AG04450 (cell line): ENCODE results near the gene GSTM4. TPM values are rescaled to one million over a fixed set of nuclear protein-coding genes. Genes with fewer than 3 reads are reported as not detected.

ENCODE experiments used
- CTCF ChIA-PET: fragments of 300-600, 350-600 bp; formaldehyde crosslinking; extraction: SDS; loops from one replicate; lab custom pipeline; 2022; ENCODE audit warnings: antibody characterized with exemption, inconsistent platforms; lab: Charles Lee
- POLR2A ChIA-PET: fragments of 350-600 bp; formaldehyde crosslinking; extraction: SDS; loops from one replicate; lab custom pipeline; 2021; ENCODE audit warnings: antibody characterized with exemption, inconsistent platforms; lab: Yijun Ruan, JAX
- DNase-seq: peaks from one replicate; pipeline ENCODE4 v3.0.0-alpha.2; 2011; ENCODE audit warnings: low read depth, low spot score
- H3K27ac ChIP-seq: one replicate; pipeline ENCODE4 v1.5.1; 2012; ENCODE audit warnings: low read depth, low read length, control low read depth
- H3K27me3 ChIP-seq: one replicate; pipeline ENCODE4 v1.6.0; 2012; ENCODE audit warnings: low read length; ENCODE audit not compliant: control insufficient read depth, insufficient read depth
- H3K4me3 ChIP-seq: 2 replicates; pipeline ENCODE4 v1.5.1; 2011; ENCODE audit warnings: mild to moderate bottlenecking, low read depth, low read length, control low read depth
- H3K9me3 ChIP-seq: 2 replicates; pipeline ENCODE4 v1.5.1; 2012; ENCODE audit warnings: low read length; ENCODE audit not compliant: control insufficient read depth, insufficient read depth
- polyA plus RNA-seq: library from polyadenylated mRNA; depleted of rRNA; stranded (reverse); fragments of >200 nt; gene quantifications from 2 replicates; pipeline ENCODE4 v1.2.3, GENCODE V29; 2011
- TF ChIP-seq, protein P1 (sequence below): IDR thresholded peaks from 2 replicates; pipeline ENCODE4 v1.5.1; 2011; ENCODE audit warnings: low read depth, low read length, control low read depth, inconsistent platforms

Gene GSTM4
- polyA plus RNA-seq, 1 experiment: 62.6 TPM

DNA sequence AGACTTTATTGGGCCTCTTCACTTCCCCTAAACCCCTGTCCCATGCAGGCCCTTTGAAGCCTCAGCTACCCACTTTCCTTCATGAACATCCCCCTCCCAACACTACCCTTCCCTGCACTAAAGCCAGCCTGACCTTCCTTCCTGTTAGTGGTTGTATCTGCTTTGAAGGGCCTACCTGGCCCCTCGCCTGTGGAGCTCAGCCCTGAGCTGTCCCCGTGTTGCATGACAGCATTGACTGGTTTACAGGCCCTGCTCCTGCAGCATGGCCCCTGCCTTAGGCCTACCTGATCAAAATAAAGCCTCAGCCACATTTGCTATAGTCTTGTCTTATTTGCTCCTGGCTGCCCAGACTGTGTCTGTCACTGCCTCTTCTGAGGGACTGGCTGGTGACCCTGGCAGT is 5.5 kb downstream of the GSTM4 start:
- Histone ChIP-seq H3K4me3 (no peak overlapping the region), H3K9me3 (no peaks in the 10 kb centered on the region), H3K27ac (no peak overlapping the region), H3K27me3 (no peaks in the 10 kb centered on the region)
- POLR2A ChIA-PET: interaction anchor here (0.6 kb wide), 1 partner anchor 562 kb away, joined by 4 read pairs; no protein-coding TSS in a partner anchor
- no peak for DNase-seq
- TF ChIP-seq, protein P1, sequence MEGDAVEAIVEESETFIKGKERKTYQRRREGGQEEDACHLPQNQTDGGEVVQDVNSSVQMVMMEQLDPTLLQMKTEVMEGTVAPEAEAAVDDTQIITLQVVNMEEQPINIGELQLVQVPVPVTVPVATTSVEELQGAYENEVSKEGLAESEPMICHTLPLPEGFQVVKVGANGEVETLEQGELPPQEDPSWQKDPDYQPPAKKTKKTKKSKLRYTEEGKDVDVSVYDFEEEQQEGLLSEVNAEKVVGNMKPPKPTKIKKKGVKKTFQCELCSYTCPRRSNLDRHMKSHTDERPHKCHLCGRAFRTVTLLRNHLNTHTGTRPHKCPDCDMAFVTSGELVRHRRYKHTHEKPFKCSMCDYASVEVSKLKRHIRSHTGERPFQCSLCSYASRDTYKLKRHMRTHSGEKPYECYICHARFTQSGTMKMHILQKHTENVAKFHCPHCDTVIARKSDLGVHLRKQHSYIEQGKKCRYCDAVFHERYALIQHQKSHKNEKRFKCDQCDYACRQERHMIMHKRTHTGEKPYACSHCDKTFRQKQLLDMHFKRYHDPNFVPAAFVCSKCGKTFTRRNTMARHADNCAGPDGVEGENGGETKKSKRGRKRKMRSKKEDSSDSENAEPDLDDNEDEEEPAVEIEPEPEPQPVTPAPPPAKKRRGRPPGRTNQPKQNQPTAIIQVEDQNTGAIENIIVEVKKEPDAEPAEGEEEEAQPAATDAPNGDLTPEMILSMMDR: no peak
- CTCF ChIA-PET: interaction anchor here (1.2 kb wide), 1 partner anchor 32 kb away, joined by 3 read pairs; no protein-coding TSS in a partner anchor

DNA sequence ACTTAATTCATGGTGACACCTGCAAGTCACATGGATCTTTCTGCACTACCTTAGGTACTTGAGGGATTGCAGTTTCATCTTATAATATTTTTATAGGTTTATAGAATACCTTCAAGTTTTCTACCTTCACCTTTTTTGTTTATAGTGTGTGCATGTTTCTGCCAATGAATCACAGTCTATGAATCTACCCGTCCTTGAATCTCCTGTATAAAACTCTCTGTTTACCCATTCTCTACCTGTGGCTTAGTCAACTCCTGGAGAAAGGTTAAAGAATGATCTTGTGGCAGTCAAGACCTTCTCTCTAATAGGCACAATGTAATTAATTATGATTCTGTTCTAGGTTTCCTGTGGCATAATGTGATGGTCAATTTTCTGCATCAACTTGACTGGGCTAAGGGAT is 8.8 kb downstream of the GSTM4 start:
- CTCF ChIA-PET: interaction anchor here (2.8 kb wide), 1 partner anchor 25 kb away, joined by 13 read pairs; no protein-coding TSS in a partner anchor

DNA sequence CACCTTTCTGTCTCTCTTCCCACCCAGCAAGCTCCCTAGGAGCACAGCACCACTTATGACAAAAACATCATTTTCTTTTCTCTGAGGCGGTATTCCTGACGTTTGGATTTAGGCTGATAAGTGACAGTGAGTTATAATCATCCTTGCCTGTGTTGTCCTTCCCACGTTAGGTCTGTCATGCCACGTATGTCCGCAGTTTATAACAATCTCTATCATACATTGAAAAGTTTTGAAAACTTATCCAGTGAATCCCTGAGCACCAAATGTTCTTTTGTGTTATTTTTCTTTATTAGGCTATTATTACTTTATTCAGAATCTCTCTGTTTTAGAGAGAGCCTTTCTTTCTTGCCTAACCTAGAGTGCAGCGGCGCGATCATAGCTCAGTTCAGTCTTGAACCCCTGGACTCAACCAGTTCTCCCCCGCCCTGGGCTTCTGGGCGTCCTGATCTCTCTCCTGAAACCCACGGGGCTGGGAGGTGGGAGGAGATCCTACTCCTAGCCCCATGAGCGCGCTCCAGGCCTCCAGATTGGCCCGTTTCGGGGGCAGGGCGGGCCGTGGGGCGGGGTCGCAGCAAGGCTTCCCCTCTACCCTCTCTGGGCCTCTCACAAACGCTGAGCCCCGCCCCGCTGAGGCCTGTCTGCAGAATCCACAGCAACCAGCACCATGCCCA is 11.7 kb downstream of the GSTM4 start, which contains the start of gene GSTM2:
Gene GSTM2, plus strand, starts transcription at position 606 of the 671 bp plus-strand sequence. Its CDS starts 59 bp downstream, at position 665.
- ChIA-PET POLR2A (no interaction called here), CTCF (interaction anchor here (1.0 to 1.1 kb wide), 3 partner anchors 25 to 106 kb away, joined by 3 to 6 read pairs (median 3); no protein-coding TSS in a partner anchor)
- DNase-seq: peak; percentile 57
- no peaks in the 10 kb centered on the region for H3K9me3 ChIP-seq
- H3K4me3 ChIP-seq: peak within 1 kb of the TSS; percentile 65
- no peaks in the 10 kb centered on the region for H3K27me3 ChIP-seq
- TF ChIP-seq, protein P1: no peak
- H3K27ac ChIP-seq: no peak within 1 kb of the TSS

More for the DNA sequence above, 8.8 kb downstream of the GSTM4 start:
- TF ChIP-seq, protein P1: no peak
- H3K27me3 ChIP-seq: no peaks in the 10 kb centered on the region
- no peaks in the 10 kb centered on the region for H3K9me3 ChIP-seq
- no peak overlapping the region for H3K27ac ChIP-seq
- POLR2A ChIA-PET: interaction anchor here (0.6 kb wide), 1 partner anchor 99 kb away, joined by 6 read pairs; no protein-coding TSS in a partner anchor
- DNase-seq: no peak
- H3K4me3 ChIP-seq: no peak overlapping the region

DNA sequence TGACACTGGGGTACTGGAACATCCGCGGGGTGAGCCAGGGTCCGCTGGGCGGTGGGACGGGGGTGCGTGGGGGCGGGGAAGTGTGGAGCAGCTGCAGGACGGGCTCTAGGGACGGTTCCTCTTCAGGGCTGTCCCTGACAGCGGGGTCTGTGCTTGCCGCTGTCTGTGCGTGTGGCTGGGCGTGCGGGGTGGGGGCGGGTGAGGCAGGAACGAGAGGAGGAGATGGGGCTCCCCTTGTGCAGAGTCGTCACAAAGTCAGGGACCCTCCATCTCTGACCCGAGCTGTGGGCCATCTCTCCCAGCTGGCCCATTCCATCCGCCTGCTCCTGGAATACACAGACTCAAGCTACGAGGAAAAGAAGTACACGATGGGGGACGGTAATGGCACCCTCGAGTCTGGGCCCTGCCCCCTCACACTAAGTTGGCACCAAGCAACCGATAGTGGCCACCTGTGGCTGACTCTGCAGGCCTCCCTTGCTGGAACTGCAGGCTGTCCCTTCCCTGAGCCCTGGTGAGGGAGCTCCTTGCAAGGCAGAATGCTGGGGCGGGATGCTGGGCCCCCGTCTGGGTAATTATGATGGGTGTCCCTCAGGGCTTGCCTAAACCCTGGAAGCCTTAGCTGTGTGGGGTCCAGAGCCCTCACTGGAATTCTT is 12.3 kb downstream of the GSTM4 start:
- ChIA-PET CTCF (interaction anchor here (0.6 to 1.1 kb wide), 4 partner anchors 24 to 106 kb away, joined by 3 to 6 read pairs (median 3); no protein-coding TSS in a partner anchor), POLR2A (no interaction called here)
- no peak for DNase-seq

More for the DNA sequence above, 12.3 kb downstream of the GSTM4 start:
- TF ChIP-seq, protein P1: no peak
- no peaks in the 10 kb centered on the region for H3K27me3 ChIP-seq
- H3K4me3 ChIP-seq: peak overlapping the region; percentile 65
- no peaks in the 10 kb centered on the region for H3K9me3 ChIP-seq
- no peak overlapping the region for H3K27ac ChIP-seq
